SU-DHL-6 (cell line): Measurements from ENCODE around the gene RNGTT.

ENCODE experiments used
- CTCF ChIP-seq: fragments of 200-600 bp; sonication (generic); IDR thresholded peaks from one replicate; pipeline ENCODE4 v1.5.1; 2017; ENCODE audit warnings: antibody characterized with exemption, mild to moderate bottlenecking, low read length, moderate library complexity; ENCODE audit not compliant: insufficient read depth, poor library complexity, severe bottlenecking
- EZH2phosphoT487 ChIP-seq: fragments of 200-600 bp; sonication (generic), shearing (Covaris generic); conservative IDR thresholded peaks from 2 replicates; pipeline ENCODE4 v1.6.1; 2018; ENCODE audit warnings: mild to moderate bottlenecking, antibody characterized with exemption, low read length, moderate library complexity, mixed read lengths

GRCh38 chr6:88856566-88856965 lies 106.9 kb downstream of the RNGTT start:
- TF ChIP-seq CTCF (no peak), EZH2phosphoT487 (no peak)
